ENCODE data around the gene ATP6V0C.
"Not testable (repeated sequence)": the region's sequence is repeated elsewhere in the genome, so short reads cannot be mapped to it uniquely, and the experiment has no call there.

Gene ATP6V0C

GRCh38 chr16:2560131-2560797 lies 46.5 kb downstream of the ATP6V0C start:
- DNase-seq: not testable (repeated sequence)

- not testable (repeated sequence) for DNase-seq
Observed at GRCh38 chr16:2560798-2561133, 47.0 kb downstream of the ATP6V0C start.

DNA sequence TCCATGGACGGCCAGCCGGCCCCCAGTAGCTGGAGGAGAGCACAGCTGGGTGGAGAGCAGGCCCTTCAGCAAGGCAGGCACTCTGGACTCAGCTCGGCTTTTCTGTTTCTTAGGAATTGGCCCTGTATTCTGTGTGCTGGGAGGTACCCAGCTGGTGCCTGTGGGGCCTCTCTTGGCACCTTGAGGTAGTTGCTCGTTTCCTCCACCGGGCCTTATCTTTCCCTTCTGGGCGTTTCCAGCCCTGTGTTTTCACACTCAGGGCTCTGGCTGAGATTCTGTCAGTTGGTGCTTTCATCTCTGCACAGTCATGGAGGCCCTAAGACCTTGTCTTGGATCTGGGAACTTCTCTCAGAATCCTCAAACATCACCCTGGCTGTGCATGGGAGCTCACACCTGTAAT lies 53.8 kb downstream of the ATP6V0C start:
- not testable (repeated sequence) for DNase-seq

GRCh38 chr16:2568573-2568972 lies 54.8 kb downstream of the ATP6V0C start:
- not testable (repeated sequence) for DNase-seq

Measured in OCI-M1 (cell line).